ENCODE measurements around the gene TULP3. TPM values are rescaled to one million over a fixed set of nuclear protein-coding genes. Genes with fewer than 3 reads are reported as not detected.

The TULP3 gene
- total RNA-seq, 5 donors from 2014 or later (not counting 1 experiment from before 2014, with no cell fraction given) = 5.6 to 8.9 (median 7.7) TPM

- Mint-ChIP-seq H3K36me3 (no peaks in the 10 kb centered on the region), H3K4me3 (no peak overlapping the region), H3K9me3 (no peaks in the 10 kb centered on the region), H3K27me3 (no peaks in the 10 kb centered on the region), H3K27ac (no peak overlapping the region), H3K4me1 (peaks cover 0 to 1% (median 0%) of the 10 kb centered on the region in 3 donors)
- Histone ChIP-seq H3K27ac (ENCODE audit: low read length) (no peak overlapping the region), H3K36me3 (ENCODE audit: control insufficient read depth in 2 of 2, extremely low read depth in 1 of 2, insufficient read depth in 1 of 2, low read length in 1 of 2) (peaks cover 0 to 3% of the 10 kb centered on the region in 2 donors), H3K4me3 (ENCODE audit: control insufficient read depth in 1 of 2, extremely low read depth in 1 of 2, low read length in 1 of 2) (no peak overlapping the region), H3K9me3 (no peaks in the 10 kb centered on the region), H3K27me3 (replicated peaks in 1 of 2; ENCODE audit: control insufficient read depth in 2 of 2, extremely low read depth in 1 of 2, insufficient read depth in 2 of 2, low read length in 1 of 2) (no peaks in the 10 kb centered on the region), H3K4me1 (ENCODE audit: control insufficient read depth in 1 of 2, extremely low read depth in 1 of 2, insufficient read depth in 2 of 2, low read length in 2 of 2) (no peaks in the 10 kb centered on the region)
- WGBS (ENCODE audit: insufficient coverage) = no CpG with 5 or more reads among the region's 2 CpGs
- ATAC-seq (replicated peaks in 1 of 4) (no peak), DNase-seq (no peak)
- CTCF ChIA-PET = no interaction called here
- POLR2A ChIA-PET = no interaction called here
These were observed 13.6 kb downstream of the TULP3 start for GRCh38 chr12:2904260-2904659.

- H3K4me3 Mint-ChIP-seq = no peak overlapping the region
- no peak overlapping the region for H3K27ac ChIP-seq (ENCODE audit: low read length)
- peaks cover 32% of the 10 kb centered on the region for H3K36me3 Mint-ChIP-seq
- ATAC-seq (replicated peaks in 1 of 4) (no peak), DNase-seq (no peak)
- no peaks in the 10 kb centered on the region for H3K9me3 Mint-ChIP-seq
- POLR2A ChIA-PET = no interaction called here
- H3K27ac Mint-ChIP-seq = no peak overlapping the region
- 100% methylated on average over 1 of the region's 3 CpGs for WGBS (ENCODE audit: insufficient coverage)
- no peaks in the 10 kb centered on the region for H3K4me1 Mint-ChIP-seq
- CTCF ChIA-PET = no interaction called here
- H3K9me3 ChIP-seq = no peaks in the 10 kb centered on the region
- peaks cover 3 to 4% of the 10 kb centered on the region in 2 donors for H3K36me3 ChIP-seq (ENCODE audit: control insufficient read depth in 2 of 2, extremely low read depth in 1 of 2, insufficient read depth in 1 of 2, low read length in 1 of 2)
- H3K4me1 ChIP-seq (ENCODE audit: control insufficient read depth in 1 of 2, extremely low read depth in 1 of 2, insufficient read depth in 2 of 2, low read length in 2 of 2) = no peaks in the 10 kb centered on the region
- H3K27me3 ChIP-seq (replicated peaks in 1 of 2; ENCODE audit: control insufficient read depth in 2 of 2, extremely low read depth in 1 of 2, insufficient read depth in 2 of 2, low read length in 1 of 2) = no peaks in the 10 kb centered on the region
- no peaks in the 10 kb centered on the region for H3K27me3 Mint-ChIP-seq
- no peak overlapping the region for H3K4me3 ChIP-seq (ENCODE audit: control insufficient read depth in 1 of 2, extremely low read depth in 1 of 2, low read length in 1 of 2)
These were observed 21.5 kb downstream of the TULP3 start for GRCh38 chr12:2912216-2912575.

- Mint-ChIP-seq H3K9me3 (no peaks in the 10 kb centered on the region), H3K36me3 (peaks cover 47% of the 10 kb centered on the region), H3K4me1 (no peaks in the 10 kb centered on the region), H3K27ac (no peak overlapping the region), H3K27me3 (no peaks in the 10 kb centered on the region), H3K4me3 (no peak overlapping the region)
- no peak overlapping the region for H3K27ac ChIP-seq (ENCODE audit: low read length)
- ChIA-PET POLR2A (no interaction called here), CTCF (no interaction called here)
- H3K27me3 ChIP-seq (replicated peaks in 1 of 2; ENCODE audit: control insufficient read depth in 2 of 2, extremely low read depth in 1 of 2, insufficient read depth in 2 of 2, low read length in 1 of 2) = no peaks in the 10 kb centered on the region
- no peaks in the 10 kb centered on the region for H3K9me3 ChIP-seq
- peaks cover 0 to 9% of the 10 kb centered on the region in 2 donors for H3K36me3 ChIP-seq (ENCODE audit: control insufficient read depth in 2 of 2, extremely low read depth in 1 of 2, insufficient read depth in 1 of 2, low read length in 1 of 2)
- ATAC-seq (replicated peaks in 1 of 4) = no peak
- WGBS (ENCODE audit: insufficient coverage) = no CpG with 5 or more reads among the region's 2 CpGs
- DNase-seq = no peak
- H3K4me3 ChIP-seq (ENCODE audit: control insufficient read depth in 1 of 2, extremely low read depth in 1 of 2, low read length in 1 of 2) = no peak overlapping the region
- H3K4me1 ChIP-seq (ENCODE audit: control insufficient read depth in 1 of 2, extremely low read depth in 1 of 2, insufficient read depth in 2 of 2, low read length in 2 of 2) = no peaks in the 10 kb centered on the region
These were observed 28.6 kb downstream of the TULP3 start for GRCh38 chr12:2919249-2919648.

- no peak overlapping the region for H3K27ac Mint-ChIP-seq
- H3K27ac ChIP-seq (ENCODE audit: low read length) = no peak overlapping the region
- ChIA-PET CTCF (interaction anchor here in 1 of 2 donors (1.1 kb wide), 1 partner anchor 22 kb away, joined by 6 read pairs; no protein-coding TSS in a partner anchor), POLR2A (no interaction called here)
- no peaks in the 10 kb centered on the region for H3K4me1 ChIP-seq (ENCODE audit: control insufficient read depth in 1 of 2, extremely low read depth in 1 of 2, insufficient read depth in 2 of 2, low read length in 2 of 2)
- no peaks in the 10 kb centered on the region for H3K27me3 Mint-ChIP-seq
- no peak for DNase-seq
- no peaks in the 10 kb centered on the region for H3K27me3 ChIP-seq (replicated peaks in 1 of 2; ENCODE audit: control insufficient read depth in 2 of 2, extremely low read depth in 1 of 2, insufficient read depth in 2 of 2, low read length in 1 of 2)
- H3K36me3 Mint-ChIP-seq = peaks cover 42% of the 10 kb centered on the region
- WGBS (ENCODE audit: insufficient coverage) = no CpG with 5 or more reads among the region's 2 CpGs
- H3K4me3 Mint-ChIP-seq = no peak overlapping the region
- no peak overlapping the region for H3K4me3 ChIP-seq (ENCODE audit: control insufficient read depth in 1 of 2, extremely low read depth in 1 of 2, low read length in 1 of 2)
- H3K9me3 ChIP-seq = no peaks in the 10 kb centered on the region
- ATAC-seq (replicated peaks in 1 of 4) = no peak
- H3K9me3 Mint-ChIP-seq = no peaks in the 10 kb centered on the region
- H3K4me1 Mint-ChIP-seq = no peaks in the 10 kb centered on the region
- peaks cover 0 to 9% of the 10 kb centered on the region in 2 donors for H3K36me3 ChIP-seq (ENCODE audit: control insufficient read depth in 2 of 2, extremely low read depth in 1 of 2, insufficient read depth in 1 of 2, low read length in 1 of 2)
These were observed 31.6 kb downstream of the TULP3 start for GRCh38 chr12:2922329-2922728.

- Mint-ChIP-seq H3K4me1 (no peaks in the 10 kb centered on the region), H3K9me3 (no peaks in the 10 kb centered on the region), H3K27me3 (no peaks in the 10 kb centered on the region), H3K4me3 (no peak overlapping the region), H3K27ac (no peak overlapping the region), H3K36me3 (peaks cover 47% of the 10 kb centered on the region)
- DNase-seq (no peak), ATAC-seq (replicated peaks in 1 of 4) (no peak)
- Histone ChIP-seq H3K27ac (ENCODE audit: low read length) (no peak overlapping the region), H3K27me3 (replicated peaks in 1 of 2; ENCODE audit: control insufficient read depth in 2 of 2, extremely low read depth in 1 of 2, insufficient read depth in 2 of 2, low read length in 1 of 2) (no peaks in the 10 kb centered on the region), H3K4me3 (ENCODE audit: control insufficient read depth in 1 of 2, extremely low read depth in 1 of 2, low read length in 1 of 2) (no peak overlapping the region), H3K4me1 (ENCODE audit: control insufficient read depth in 1 of 2, extremely low read depth in 1 of 2, insufficient read depth in 2 of 2, low read length in 2 of 2) (no peaks in the 10 kb centered on the region), H3K36me3 (ENCODE audit: control insufficient read depth in 2 of 2, extremely low read depth in 1 of 2, insufficient read depth in 1 of 2, low read length in 1 of 2) (peaks cover 0 to 9% of the 10 kb centered on the region in 2 donors), H3K9me3 (no peaks in the 10 kb centered on the region)
- ChIA-PET POLR2A (no interaction called here), CTCF (no interaction called here)
- WGBS (ENCODE audit: insufficient coverage) = 100% methylated on average over 4 of the region's 9 CpGs
These were observed 32.4 kb downstream of the TULP3 start for GRCh38 chr12:2923057-2923456.

- no peak for DNase-seq
- H3K27me3 ChIP-seq (replicated peaks in 1 of 2; ENCODE audit: control insufficient read depth in 2 of 2, extremely low read depth in 1 of 2, insufficient read depth in 2 of 2, low read length in 1 of 2) = no peaks in the 10 kb centered on the region
- Mint-ChIP-seq H3K36me3 (peaks cover 47% of the 10 kb centered on the region), H3K4me1 (no peaks in the 10 kb centered on the region), H3K27ac (no peak overlapping the region), H3K4me3 (no peak overlapping the region), H3K9me3 (no peaks in the 10 kb centered on the region), H3K27me3 (no peaks in the 10 kb centered on the region)
- WGBS (ENCODE audit: insufficient coverage) = 89% methylated on average over 1 of the region's 3 CpGs
- no peak overlapping the region for H3K27ac ChIP-seq (ENCODE audit: low read length)
- H3K9me3 ChIP-seq = no peaks in the 10 kb centered on the region
- H3K4me1 ChIP-seq (ENCODE audit: control insufficient read depth in 1 of 2, extremely low read depth in 1 of 2, insufficient read depth in 2 of 2, low read length in 2 of 2) = no peaks in the 10 kb centered on the region
- H3K36me3 ChIP-seq (ENCODE audit: control insufficient read depth in 2 of 2, extremely low read depth in 1 of 2, insufficient read depth in 1 of 2, low read length in 1 of 2) = peaks cover 0 to 9% of the 10 kb centered on the region in 2 donors
- no peak for ATAC-seq (replicated peaks in 1 of 4)
- no peak overlapping the region for H3K4me3 ChIP-seq (ENCODE audit: control insufficient read depth in 1 of 2, extremely low read depth in 1 of 2, low read length in 1 of 2)
- ChIA-PET CTCF (no interaction called here), POLR2A (interaction anchor here in 1 of 2 donors (0.8 kb wide), 1 partner anchor 1090 kb away, joined by 3 read pairs; no protein-coding TSS in a partner anchor)
These were observed 33.3 kb downstream of the TULP3 start for GRCh38 chr12:2924019-2924418.
